ACHN (cell line): Measurements from ENCODE around the gene CLCF1.
"Not testable (repeated sequence)": the region's sequence is repeated elsewhere in the genome, so short reads cannot be mapped to it uniquely, and the experiment has no call there.

Source experiments
- DNase-seq: peaks from one replicate; pipeline ENCODE4 v3.0.0-alpha.2; 2015
- in situ Hi-C: cut with HindIII; loops from 2 replicates; pipeline ENCODE4 v1.10.0; 2017; ENCODE audit warnings: low sequenced_read_pairs, low pct_ligation_motif_present, low pct_unique_long_range_greater_than_20kb

Gene CLCF1

DNA sequence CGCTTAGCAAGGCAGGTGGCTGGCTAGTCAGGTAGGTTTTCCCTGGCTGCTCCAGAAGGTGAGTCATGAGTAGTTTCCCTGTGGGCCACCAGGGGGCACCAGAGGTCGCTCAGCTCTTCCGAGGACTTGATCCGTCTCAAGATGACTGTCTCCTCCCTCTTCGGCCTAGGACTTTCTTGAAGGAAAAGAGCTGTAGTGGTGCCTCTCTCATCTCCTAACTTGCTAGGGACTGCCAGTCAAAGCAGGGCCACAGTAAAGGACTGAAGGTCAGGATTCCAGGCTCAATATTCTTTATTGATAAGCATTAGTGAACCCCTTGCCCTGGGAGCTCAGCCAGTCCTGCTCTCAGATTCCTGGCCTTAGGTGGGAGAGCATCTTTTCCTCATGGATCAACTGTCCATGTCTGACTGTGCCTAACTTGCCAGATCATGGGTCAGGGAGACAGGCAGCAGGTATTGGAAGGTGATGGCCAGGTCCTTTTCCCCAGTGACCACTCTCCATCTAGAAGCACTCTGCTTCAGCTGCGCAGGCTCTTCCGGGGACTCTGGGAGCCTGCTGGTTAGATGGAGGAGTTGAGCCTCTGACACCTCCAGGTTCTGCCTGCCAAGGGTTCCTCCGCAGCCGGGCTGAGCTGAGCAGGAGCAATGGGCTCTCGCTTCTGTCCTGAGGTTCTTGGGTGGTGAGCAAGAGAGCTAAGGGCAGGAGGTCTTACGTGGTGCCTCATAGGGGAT is 22.0 kb downstream of the CLCF1 start:
- peak; percentile 70 for DNase-seq
- in situ Hi-C loops, result no loop called here

- in situ Hi-C loops, result no loop called here
- no peak for DNase-seq
Measured at GRCh38 chr11:67349928-67350465, 23.4 kb downstream of the CLCF1 start.

DNA sequence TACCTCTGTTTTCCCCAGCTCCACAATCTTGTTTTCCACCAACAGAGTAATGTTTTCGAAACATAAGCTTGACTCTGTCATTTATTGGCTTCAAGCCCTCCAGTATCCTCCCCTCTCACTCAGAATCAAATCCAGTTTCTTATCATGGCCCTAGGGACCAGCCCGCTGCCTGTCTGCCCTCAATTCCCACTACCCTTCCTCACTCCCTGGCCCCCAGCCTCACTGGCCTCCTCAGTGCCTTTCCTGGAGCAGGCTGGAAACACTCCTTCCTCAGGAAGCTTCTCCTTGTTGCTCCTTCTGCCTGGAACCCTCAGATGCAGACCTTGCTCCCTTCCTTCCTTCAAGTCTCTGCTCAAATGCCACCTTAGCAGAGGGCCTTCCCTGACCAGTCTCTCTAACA is 23.9 kb downstream of the CLCF1 start:
- no peak for DNase-seq
- in situ Hi-C loops, result no loop called here

- no peak for DNase-seq
Measured at GRCh38 chr11:67349036-67349435, 24.4 kb downstream of the CLCF1 start.

GRCh38 chr11:67347964-67348749 is 25.2 kb downstream of the CLCF1 start:
- in situ Hi-C loops, result no loop called here
- DNase-seq, result no peak

More at GRCh38 chr11:67349036-67349435, 24.4 kb downstream of the CLCF1 start:
- in situ Hi-C loops, result no loop called here

- DNase-seq, result peak; percentile 52
- in situ Hi-C loops, result no loop called here
Measured at GRCh38 chr11:67345920-67346819, 27.2 kb downstream of the CLCF1 start.

DNA sequence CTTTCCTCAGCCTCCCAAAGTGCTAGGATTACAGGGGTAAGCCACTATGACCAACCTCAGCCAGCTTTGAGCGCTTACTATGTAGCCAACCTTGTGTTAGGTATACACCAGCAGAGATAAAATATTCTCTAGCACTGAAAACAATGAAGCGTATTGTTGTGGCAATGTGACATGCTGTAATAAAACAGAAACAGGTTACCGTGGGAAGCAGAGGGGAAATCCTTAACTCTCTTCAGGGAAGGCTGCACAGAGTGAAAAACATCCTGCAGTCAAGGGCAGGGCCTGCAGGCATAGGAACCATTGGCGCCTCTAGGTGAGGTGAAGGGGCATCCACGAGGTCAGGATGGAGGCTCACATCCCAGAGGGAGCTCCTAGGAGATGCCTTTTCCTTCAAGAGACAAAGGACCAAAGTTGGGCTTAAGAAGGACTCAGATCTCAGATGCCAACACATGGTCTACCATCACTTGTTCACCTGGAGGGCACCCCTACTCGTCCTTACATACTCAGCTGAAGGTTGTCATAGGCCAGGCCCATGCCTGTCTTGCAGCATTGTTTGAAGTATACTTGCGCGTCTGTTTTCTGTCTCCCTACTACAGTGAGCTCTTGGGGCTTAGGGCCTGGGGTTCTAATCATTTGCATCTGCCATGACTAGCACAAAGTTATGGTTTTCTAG is 28.0 kb downstream of the CLCF1 start:
- in situ Hi-C loops, result no loop called here
- no peak for DNase-seq

DNA sequence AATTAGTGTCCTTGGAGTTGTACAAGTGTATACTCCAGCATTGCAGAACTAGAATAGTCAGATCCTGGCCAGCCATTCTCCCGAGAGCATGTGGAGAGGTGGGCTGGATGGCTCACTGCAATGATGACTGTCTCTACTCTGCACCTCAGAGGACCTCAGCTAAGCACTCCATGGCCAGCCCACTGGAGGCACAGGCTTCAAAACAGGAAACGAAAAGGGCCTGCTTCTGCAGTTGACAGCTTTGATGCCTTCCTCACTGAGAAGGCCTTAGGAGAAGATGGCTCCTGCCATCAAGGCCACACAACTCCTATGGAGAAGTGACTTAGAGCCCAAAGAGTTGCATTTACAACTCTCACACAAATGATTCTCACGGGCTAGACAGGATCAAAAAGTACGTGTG is 29.1 kb downstream of the CLCF1 start:
- in situ Hi-C loops, result no loop called here
- DNase-seq, result no peak

GRCh38 chr11:67337257-67337656 is 36.1 kb downstream of the CLCF1 start:
- in situ Hi-C loops, result no loop called here
- DNase-seq, result no peak

DNA sequence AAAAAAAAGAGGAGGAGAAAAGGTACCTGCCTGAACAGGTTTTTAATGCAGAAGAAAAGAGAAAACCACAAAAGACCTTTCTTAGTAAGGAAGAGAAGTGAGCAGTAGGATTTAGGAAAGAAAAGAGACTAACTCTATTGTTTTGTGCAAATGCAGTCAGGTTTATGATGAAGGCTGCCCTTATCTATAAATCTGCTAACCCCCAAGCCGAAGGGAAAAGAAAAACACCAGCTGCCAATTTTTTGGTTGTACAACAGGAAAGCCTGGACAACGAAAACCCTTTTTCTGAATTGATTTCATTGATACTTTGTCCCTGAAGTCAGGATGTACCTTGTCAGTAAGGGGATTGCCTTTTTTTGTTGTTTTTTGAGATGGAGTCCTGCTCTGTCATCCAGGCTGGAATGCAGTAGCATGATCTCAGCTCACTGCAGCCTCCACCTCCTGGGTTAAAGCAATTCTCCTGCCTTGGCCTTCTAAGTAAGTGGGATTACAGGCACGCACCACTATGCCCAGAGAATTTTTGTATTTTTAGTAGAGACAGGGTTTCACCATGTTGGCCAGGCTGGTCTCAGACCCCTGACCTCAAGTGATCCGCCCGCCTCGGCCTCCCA is 41.2 kb downstream of the CLCF1 start:
- no peak for DNase-seq
- in situ Hi-C loops, result no loop called here

DNA sequence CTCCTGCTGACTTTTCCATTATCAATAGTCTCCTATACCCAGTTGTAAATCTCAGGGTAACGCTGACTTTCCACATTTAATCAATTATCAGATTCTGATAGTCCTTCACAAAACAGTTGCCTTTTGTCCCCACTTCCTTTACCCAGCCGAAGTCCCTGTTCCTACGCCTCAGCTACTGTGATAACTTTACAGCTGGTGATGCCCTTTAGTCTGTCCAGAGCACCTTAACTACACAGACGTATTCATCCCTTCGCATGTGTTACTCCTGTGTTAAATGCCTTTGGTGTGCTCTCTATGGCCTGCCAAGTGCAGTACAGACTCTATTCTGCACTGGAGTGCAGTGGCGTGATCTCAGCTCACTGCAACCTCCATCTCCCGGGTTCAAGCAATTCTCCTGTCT is 49.9 kb downstream of the CLCF1 start:
- no peak for DNase-seq
- in situ Hi-C loops, result no loop called here

GRCh38 chr11:67322049-67322448 is 51.3 kb downstream of the CLCF1 start:
- DNase-seq, result no peak
- in situ Hi-C loops, result no loop called here

DNA sequence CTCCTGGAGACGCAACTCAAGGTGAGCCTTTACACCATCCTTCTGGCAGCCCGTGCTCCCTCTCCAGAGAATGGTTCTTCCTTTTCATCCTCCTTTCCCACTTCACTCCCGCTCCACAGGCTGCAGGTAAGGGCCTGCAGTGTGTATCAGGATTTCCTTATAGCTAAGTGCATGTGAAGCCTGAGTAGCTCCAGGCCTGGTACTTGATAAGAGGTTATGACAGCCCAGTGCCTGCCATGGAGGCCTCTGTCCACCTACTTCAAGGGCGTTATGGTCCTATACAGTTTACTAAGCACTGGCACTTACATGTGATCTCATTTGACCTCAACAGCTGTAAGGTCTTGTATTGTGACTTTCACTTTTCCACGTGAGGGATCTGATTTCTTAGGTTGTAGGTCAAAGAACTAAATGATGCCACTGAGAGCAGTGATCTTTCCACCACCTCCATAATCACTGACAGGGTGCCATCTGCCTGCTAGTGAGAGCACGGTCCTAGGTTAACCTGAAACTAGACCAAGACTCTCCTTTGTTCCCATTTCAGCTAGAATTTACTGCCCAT is 52.0 kb downstream of the CLCF1 start:
- no peak for DNase-seq
- in situ Hi-C loops, result no loop called here

GRCh38 chr11:67320691-67321090 is 52.7 kb downstream of the CLCF1 start:
- DNase-seq, result no peak
- in situ Hi-C loops, result no loop called here

- DNase-seq, result no peak
- in situ Hi-C loops, result no loop called here
Measured at GRCh38 chr11:67320011-67320410, 53.4 kb downstream of the CLCF1 start.

DNA sequence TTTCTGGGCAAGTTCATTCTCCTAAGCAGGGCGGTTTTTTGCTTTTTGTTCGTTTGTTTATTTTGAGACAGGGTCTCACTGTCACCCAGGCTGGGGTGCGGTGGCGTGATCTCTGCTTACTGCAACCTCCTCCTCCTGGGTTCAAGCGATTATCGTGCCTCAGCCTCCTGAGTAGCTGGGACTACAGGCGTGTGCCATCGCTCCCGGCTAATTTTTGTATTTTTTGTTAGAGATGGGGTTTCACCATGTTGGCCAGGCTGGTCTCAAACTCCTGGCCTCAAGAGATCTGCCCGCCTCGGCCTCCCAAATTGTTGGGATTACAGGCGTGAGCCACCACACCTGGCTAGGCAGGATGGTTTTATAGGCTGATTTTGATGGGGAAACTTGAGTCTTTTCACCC is 54.5 kb downstream of the CLCF1 start:
- DNase-seq, in situ Hi-C loops: not testable (repeated sequence)

GRCh38 chr11:67317888-67318555 is 55.4 kb downstream of the CLCF1 start:
- in situ Hi-C loops, result no loop called here
- no peak for DNase-seq
